H9 (cell line): ENCODE measurements around the gene CEP164. TPM values are rescaled to one million over a fixed set of nuclear protein-coding genes. Genes with fewer than 3 reads are reported as not detected.

Experiments
- DNase-seq: peaks from one replicate; pipeline ENCODE4 v3.0.0-alpha.2; 2017
- H2AFZ ChIP-seq: one replicate; pipeline ENCODE4 v1.6.1; 2013; ENCODE audit warnings: mild to moderate bottlenecking, low read length, control low read depth, moderate library complexity
- H2AK5ac ChIP-seq: 2 replicates; pipeline ENCODE4 v1.6.1; 2013; ENCODE audit warnings: low read length, control low read depth, mixed read lengths; ENCODE audit not compliant: insufficient read length
- H2BK120ac ChIP-seq: one replicate; pipeline ENCODE4 v1.6.1; 2013; ENCODE audit warnings: low read depth, mild to moderate bottlenecking, low read length, control low read depth, inconsistent platforms; ENCODE audit not compliant: poor library complexity, severe bottlenecking
- H2BK12ac ChIP-seq: 2 replicates; pipeline ENCODE4 v1.6.1; 2013; ENCODE audit warnings: low read length, control low read depth, mixed read lengths, low read depth; ENCODE audit not compliant: insufficient read length
- H2BK15ac ChIP-seq: 2 replicates; pipeline ENCODE4 v1.6.1; 2013; ENCODE audit warnings: low read depth, low read length, control low read depth
- H2BK20ac ChIP-seq: one replicate; pipeline ENCODE4 v1.6.1; 2013; ENCODE audit warnings: low read depth, mild to moderate bottlenecking, low read length, control low read depth, inconsistent platforms; ENCODE audit not compliant: poor library complexity, severe bottlenecking
- H2BK5ac ChIP-seq: 2 replicates; pipeline ENCODE4 v1.6.1; 2013; ENCODE audit warnings: low read length, control low read depth, mixed read lengths; ENCODE audit not compliant: insufficient read length
- H3K14ac ChIP-seq: 2 replicates; pipeline ENCODE4 v1.6.1; 2013; ENCODE audit warnings: low read length, control low read depth; ENCODE audit not compliant: insufficient read depth
- H3K18ac ChIP-seq: 2 replicates; pipeline ENCODE4 v1.6.1; 2013; ENCODE audit warnings: low read depth, mild to moderate bottlenecking, mixed read lengths, low read length, control low read depth; ENCODE audit not compliant: insufficient read length
- H3K23ac ChIP-seq: 2 replicates; pipeline ENCODE4 v1.6.1; 2013; ENCODE audit warnings: low read length, control low read depth, mixed read lengths, low read depth; ENCODE audit not compliant: insufficient read length
- H3K23me2 ChIP-seq: 2 replicates; pipeline ENCODE4 v1.6.1; 2013; ENCODE audit warnings: low read depth, mild to moderate bottlenecking, mixed read lengths, low read length, control low read depth; ENCODE audit not compliant: insufficient read length, poor library complexity, severe bottlenecking
- H3K27ac ChIP-seq: 2 replicates; pipeline ENCODE4 v1.5.1; 2013; ENCODE audit warnings: low read length, control low read depth, mixed read lengths, low read depth; ENCODE audit not compliant: insufficient read length
- H3K27me3 ChIP-seq: 2 replicates; pipeline ENCODE4 v1.6.1; 2013; ENCODE audit warnings: low read length, control low read depth, inconsistent platforms; ENCODE audit not compliant: insufficient read depth
- H3K4ac ChIP-seq: 2 replicates; pipeline ENCODE4 v1.6.1; 2013; ENCODE audit warnings: low read depth, mild to moderate bottlenecking, control low read depth, inconsistent platforms, low read length, moderate library complexity
- H3K4me1 ChIP-seq: 2 replicates; pipeline ENCODE4 v1.6.1; 2013; ENCODE audit warnings: low read length, control low read depth, inconsistent platforms; ENCODE audit not compliant: insufficient read depth
- H3K4me2 ChIP-seq: 2 replicates; pipeline ENCODE4 v1.6.1; 2013; ENCODE audit warnings: low read length, control low read depth, mixed read lengths; ENCODE audit not compliant: insufficient read length, insufficient read depth
- H3K56ac ChIP-seq: 2 replicates; pipeline ENCODE4 v1.6.1; 2013; ENCODE audit warnings: low read depth, mild to moderate bottlenecking, mixed read lengths, low read length, control low read depth; ENCODE audit not compliant: insufficient read length
- H3K79me1 ChIP-seq: 2 replicates; pipeline ENCODE4 v1.6.1; 2013; ENCODE audit warnings: low read depth, mild to moderate bottlenecking, moderate library complexity, low read length, control low read depth, inconsistent platforms; ENCODE audit not compliant: insufficient read depth, poor library complexity, severe bottlenecking
- H3K79me2 ChIP-seq: 2 replicates; pipeline ENCODE4 v1.6.1; 2013; ENCODE audit warnings: low read length, control low read depth, inconsistent platforms; ENCODE audit not compliant: insufficient read depth
- H3K9ac ChIP-seq: 2 replicates; pipeline ENCODE4 v1.6.1; 2013; ENCODE audit warnings: low read length, control low read depth, mixed read lengths; ENCODE audit not compliant: insufficient read length; ENCODE audit errors: extremely low read depth
- H3K9me3 ChIP-seq: one replicate; pipeline ENCODE4 v1.6.1; 2013; ENCODE audit warnings: low read depth, low read length, inconsistent platforms; ENCODE audit not compliant: control insufficient read depth
- H3T11ph ChIP-seq: one replicate; pipeline ENCODE4 v1.6.1; 2013; ENCODE audit warnings: mild to moderate bottlenecking, low read length, control low read depth, inconsistent platforms
- H4K20me1 ChIP-seq: one replicate; pipeline ENCODE4 v1.6.1; 2013; ENCODE audit not compliant: control insufficient read depth, insufficient read length, insufficient read depth
- H4K5ac ChIP-seq: 2 replicates; pipeline ENCODE4 v1.6.1; 2013; ENCODE audit warnings: low read depth, mild to moderate bottlenecking, mixed read lengths, low read length, control low read depth; ENCODE audit not compliant: insufficient read length
- H4K8ac ChIP-seq: replicated peaks from 2 replicates; pipeline ENCODE4 v1.6.1; 2013; ENCODE audit warnings: low read length, control low read depth, mixed read lengths, low read depth; ENCODE audit not compliant: insufficient read length
- H4K91ac ChIP-seq: 2 replicates; pipeline ENCODE4 v1.6.1; 2013; ENCODE audit warnings: low read depth, mild to moderate bottlenecking, moderate library complexity, mixed read lengths, low read length, control low read depth; ENCODE audit not compliant: insufficient read length
- H3K27ac Mint-ChIP-seq, 3 experiments: 2 replicates in 2 of 3; 3 replicates in 1 of 3; pipeline ENCODE4 v1.8.0; 2020 to 2021; ENCODE audit warnings: mixed read lengths in 3 of 3, mild to moderate bottlenecking in 1 of 3, moderate library complexity in 1 of 3
- H3K27me3 Mint-ChIP-seq: 2 replicates; pipeline ENCODE4 v1.8.0; 2021; ENCODE audit warnings: low read depth, mild to moderate bottlenecking, moderate library complexity, mixed read lengths
- H3K36me3 Mint-ChIP-seq, 3 experiments: 2 replicates in 2 of 3; 3 replicates in 1 of 3; pipeline ENCODE4 v1.8.0; 2020 to 2021; ENCODE audit warnings: low read depth in 3 of 3, mixed read lengths in 3 of 3; ENCODE audit not compliant: insufficient read depth in 1 of 3
- H3K4me1 Mint-ChIP-seq, 2 experiments: 2 replicates each; pipeline ENCODE4 v1.8.0; 2020; ENCODE audit warnings: mixed read lengths in 2 of 2
- H3K4me3 Mint-ChIP-seq, 2 experiments: 2 replicates in 1 of 2; 3 replicates in 1 of 2; pipeline ENCODE4 v1.8.0; 2020 to 2021; ENCODE audit warnings: mild to moderate bottlenecking in 2 of 2, mixed read lengths in 2 of 2, moderate library complexity in 1 of 2
- H3K9me3 Mint-ChIP-seq, 2 experiments: 2 replicates in 1 of 2; 3 replicates in 1 of 2; pipeline ENCODE4 v1.8.0; 2020; ENCODE audit warnings: mild to moderate bottlenecking in 2 of 2, mixed read lengths in 2 of 2, moderate library complexity in 1 of 2
- WGBS: extraction: QIAGEN DNeasy Blood & Tissue Kit; methylation state at CpG from one replicate; pipeline ENCODE4 v1.1.7; 2013; ENCODE audit warnings: missing lambda C conversion rate, low lambda C conversion rate, mixed read lengths; ENCODE audit not compliant: insufficient read length; ENCODE audit errors: extremely low coverage; 5-methylcytosine and 5-hydroxymethylcytosine counted together
- total RNA-seq: library from RNA; stranded (reverse); gene quantifications from 2 replicates; pipeline ENCODE4 v1.2.1, GENCODE V29; 2021
- TF ChIP-seq, protein P1 (sequence below): fragments of 200-600 bp; sonication (generic); conservative IDR thresholded peaks from 3 replicates; pipeline ENCODE4 v1.8.0; 2021; ENCODE audit warnings: antibody characterized with exemption, mild to moderate bottlenecking

CEP164 gene
- total RNA-seq, 1 experiment from 2014 or later: 24.9 TPM

DNA sequence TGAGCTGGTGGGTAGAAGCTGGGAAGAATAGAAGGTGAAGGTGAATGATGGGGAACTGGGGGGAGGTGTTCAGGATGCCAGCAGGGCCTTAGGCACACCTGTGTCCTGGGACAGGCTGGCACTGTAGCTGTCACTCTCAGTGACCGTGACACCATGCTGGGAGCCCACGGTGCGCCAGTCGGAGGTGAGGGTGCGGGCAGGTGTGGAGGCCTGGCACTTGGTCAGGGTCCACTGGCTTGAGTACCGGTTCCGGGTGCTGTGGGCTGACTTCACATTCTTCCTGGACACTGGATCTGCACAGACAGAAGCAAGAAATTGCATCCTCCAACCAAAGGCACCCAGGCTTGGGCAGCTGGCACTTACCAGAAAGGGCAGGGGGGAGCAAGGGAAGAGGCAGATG is 103.8 kb downstream of the CEP164 start:
- Histone ChIP-seq H2AK5ac (no peak overlapping the region), H3K18ac (no peak overlapping the region), H3K9me3 (no peaks in the 10 kb centered on the region), H3K79me1 (no peaks in the 10 kb centered on the region), H3K9ac (no peak overlapping the region), H4K8ac (no peak overlapping the region), H2BK15ac (no peak overlapping the region), H4K20me1 (no peaks in the 10 kb centered on the region), H3K14ac (no peak overlapping the region), H3K4ac (no peak overlapping the region), H2BK20ac (no peak overlapping the region), H4K91ac (no peak overlapping the region), H3K4me1 (no peaks in the 10 kb centered on the region), H2AFZ (no peak overlapping the region), H3K23ac (no peak overlapping the region), H2BK12ac (no peak overlapping the region), H2BK120ac (no peak overlapping the region), H2BK5ac (no peak overlapping the region), H3K27ac (no peak overlapping the region), H3K56ac (no peak overlapping the region), H3K79me2 (no peaks in the 10 kb centered on the region), H3T11ph (no peak overlapping the region), H3K23me2 (no peaks in the 10 kb centered on the region), H4K5ac (no peak overlapping the region), H3K27me3 (no peaks in the 10 kb centered on the region), H3K4me2 (no peak overlapping the region)
- H3K27me3 Mint-ChIP-seq: peaks cover 13% of the 10 kb centered on the region
- H3K27ac Mint-ChIP-seq: no peak overlapping the region
- WGBS: no CpG with 5 or more reads among the region's 7 CpGs
- H3K4me3 Mint-ChIP-seq: no peak overlapping the region
- TF ChIP-seq, protein P1, sequence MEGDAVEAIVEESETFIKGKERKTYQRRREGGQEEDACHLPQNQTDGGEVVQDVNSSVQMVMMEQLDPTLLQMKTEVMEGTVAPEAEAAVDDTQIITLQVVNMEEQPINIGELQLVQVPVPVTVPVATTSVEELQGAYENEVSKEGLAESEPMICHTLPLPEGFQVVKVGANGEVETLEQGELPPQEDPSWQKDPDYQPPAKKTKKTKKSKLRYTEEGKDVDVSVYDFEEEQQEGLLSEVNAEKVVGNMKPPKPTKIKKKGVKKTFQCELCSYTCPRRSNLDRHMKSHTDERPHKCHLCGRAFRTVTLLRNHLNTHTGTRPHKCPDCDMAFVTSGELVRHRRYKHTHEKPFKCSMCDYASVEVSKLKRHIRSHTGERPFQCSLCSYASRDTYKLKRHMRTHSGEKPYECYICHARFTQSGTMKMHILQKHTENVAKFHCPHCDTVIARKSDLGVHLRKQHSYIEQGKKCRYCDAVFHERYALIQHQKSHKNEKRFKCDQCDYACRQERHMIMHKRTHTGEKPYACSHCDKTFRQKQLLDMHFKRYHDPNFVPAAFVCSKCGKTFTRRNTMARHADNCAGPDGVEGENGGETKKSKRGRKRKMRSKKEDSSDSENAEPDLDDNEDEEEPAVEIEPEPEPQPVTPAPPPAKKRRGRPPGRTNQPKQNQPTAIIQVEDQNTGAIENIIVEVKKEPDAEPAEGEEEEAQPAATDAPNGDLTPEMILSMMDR: no peak
- peaks cover 26 to 43% of the 10 kb centered on the region in 2 experiments for H3K4me1 Mint-ChIP-seq
- H3K9me3 Mint-ChIP-seq: no peaks in the 10 kb centered on the region
- no peaks in the 10 kb centered on the region for H3K36me3 Mint-ChIP-seq
- DNase-seq: no peak
